Testis (tissue), 3 donors: Measurements from ENCODE around the gene SLC7A5. TPM values are rescaled to one million over a fixed set of nuclear protein-coding genes. Genes with fewer than 3 reads are reported as not detected.
A peak's percentile ranks its signal among the peaks of the same experiment; 100 is the strongest.
"Not testable (repeated sequence)": the region's sequence is repeated elsewhere in the genome, so short reads cannot be mapped to it uniquely, and the experiment has no call there.

Experiments used
- DNase-seq: peaks from one replicate; pipeline ENCODE4 v3.0.0-alpha.2; 2019
- H3K27ac ChIP-seq, 2 donors: fragments of 200-600 bp; sonication (generic); one replicate each; pipeline ENCODE4 v1.5.1; 2019
- H3K27me3 ChIP-seq: fragments of 200-600 bp; sonication (generic); one replicate; pipeline ENCODE4 v1.5.1; 2019
- H3K36me3 ChIP-seq: fragments of 200-600 bp; sonication (generic); one replicate; pipeline ENCODE4 v1.5.1; 2017; ENCODE audit warnings: low read depth; ENCODE audit errors: missing control alignments
- H3K4me1 ChIP-seq: fragments of 200-600 bp; sonication (generic); one replicate; pipeline ENCODE4 v1.5.1; 2019
- H3K4me3 ChIP-seq, 2 donors: fragments of 200-600 bp; sonication (generic); one replicate each; pipeline ENCODE4 v1.5.1; 2017 to 2019
- H3K9me3 ChIP-seq: fragments of 200-600 bp; sonication (generic); one replicate; pipeline ENCODE4 v1.5.1; 2017
- POLR2A ChIP-seq: fragments of 450-650 bp; IDR thresholded peaks from one replicate; pipeline ENCODE4 v1.6.1; 2017; ENCODE audit warnings: antibody characterized with exemption, mild to moderate bottlenecking, moderate library complexity
- WGBS, 2 donors: methylation state at CpG; one replicate each; pipeline ENCODE4 v1.1.5; 2018; 5-methylcytosine and 5-hydroxymethylcytosine counted together
- intact Hi-C: fragments of 100-400 bp; cut with DNase I; formaldehyde crosslinking; loops from one replicate; pipeline ENCODE4 v1.15.1; 2023; ENCODE audit warnings: low total_unique reads
- polyA plus RNA-seq: library from polyadenylated mRNA; stranded (reverse); fragments of 350-450 nt; fragmentation: Illumina TruSeq; extraction: RNeasy Lipid Tissue Mini Kit (QIAGEN cat#74804); gene quantifications from one replicate; pipeline ENCODE4 v1.2.3, GENCODE V29; 2014; ENCODE audit warnings: low read depth, low replicate concordance; ENCODE audit not compliant: insufficient read depth
- total RNA-seq, 2 donors: library from RNA; depleted of rRNA; stranded (reverse); fragments of >200 nt; gene quantifications; one replicate each; pipeline ENCODE4 v1.2.3, GENCODE V29; 2016
- TF ChIP-seq, protein P1 (sequence below), 3 experiments: fragments of 450-650 bp in 2 of 3; fragments of 200-600 bp in 1 of 3; sonication (generic) in 1 of 3; IDR thresholded peaks; one replicate each; pipeline ENCODE4 v1.5.1; 2016 to 2019; ENCODE audit warnings: antibody characterized with exemption in 3 of 3, mild to moderate bottlenecking in 2 of 3, moderate library complexity in 1 of 3

SLC7A5 gene
- total and polyA plus RNA-seq, 3 donors from 2014 or later, result 179 to 290 (median 263) TPM

DNA sequence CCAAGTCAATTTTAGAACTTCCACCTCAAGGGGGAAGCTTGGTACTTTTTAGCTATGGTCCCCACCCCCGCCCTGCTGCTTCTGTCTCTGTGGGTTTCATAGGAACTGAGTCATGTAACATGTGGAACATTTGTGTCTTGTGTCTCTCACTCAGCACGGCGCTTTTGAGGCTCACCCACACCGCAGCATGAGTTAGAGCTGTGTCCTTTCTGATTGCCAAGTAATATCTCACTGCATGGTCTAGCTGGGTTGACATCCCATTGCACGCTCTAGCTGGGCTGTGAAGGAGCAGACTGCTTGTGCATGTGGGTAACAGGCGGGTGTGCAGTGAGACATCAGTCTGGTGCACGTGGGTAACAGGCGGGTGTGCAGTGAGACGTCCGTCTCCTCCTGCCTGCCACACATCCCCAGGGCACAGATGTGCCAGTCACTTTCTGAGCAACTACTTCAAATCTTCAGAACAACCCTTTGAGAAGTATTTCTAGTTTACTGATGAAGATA lies 26.4 kb upstream of the SLC7A5 start:
- H3K36me3 ChIP-seq, result no peaks in the 10 kb centered on the region
- TF ChIP-seq POLR2A, result no peak
- TF ChIP-seq, protein P1, sequence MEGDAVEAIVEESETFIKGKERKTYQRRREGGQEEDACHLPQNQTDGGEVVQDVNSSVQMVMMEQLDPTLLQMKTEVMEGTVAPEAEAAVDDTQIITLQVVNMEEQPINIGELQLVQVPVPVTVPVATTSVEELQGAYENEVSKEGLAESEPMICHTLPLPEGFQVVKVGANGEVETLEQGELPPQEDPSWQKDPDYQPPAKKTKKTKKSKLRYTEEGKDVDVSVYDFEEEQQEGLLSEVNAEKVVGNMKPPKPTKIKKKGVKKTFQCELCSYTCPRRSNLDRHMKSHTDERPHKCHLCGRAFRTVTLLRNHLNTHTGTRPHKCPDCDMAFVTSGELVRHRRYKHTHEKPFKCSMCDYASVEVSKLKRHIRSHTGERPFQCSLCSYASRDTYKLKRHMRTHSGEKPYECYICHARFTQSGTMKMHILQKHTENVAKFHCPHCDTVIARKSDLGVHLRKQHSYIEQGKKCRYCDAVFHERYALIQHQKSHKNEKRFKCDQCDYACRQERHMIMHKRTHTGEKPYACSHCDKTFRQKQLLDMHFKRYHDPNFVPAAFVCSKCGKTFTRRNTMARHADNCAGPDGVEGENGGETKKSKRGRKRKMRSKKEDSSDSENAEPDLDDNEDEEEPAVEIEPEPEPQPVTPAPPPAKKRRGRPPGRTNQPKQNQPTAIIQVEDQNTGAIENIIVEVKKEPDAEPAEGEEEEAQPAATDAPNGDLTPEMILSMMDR (IDR thresholded peaks at IDR 0.05), result no peak
- intact Hi-C loops, result no loop called here
- no peaks in the 10 kb centered on the region for H3K9me3 ChIP-seq
- DNase-seq, result peak; percentile 38
- WGBS, 2 donors, result 85 to 89% methylated on average over 7 to 10 of the region's 10 CpGs
- H3K4me3 ChIP-seq, result no peak overlapping the region
- no peak overlapping the region for H3K27ac ChIP-seq
- peaks cover 4% of the 10 kb centered on the region for H3K4me1 ChIP-seq
- no peaks in the 10 kb centered on the region for H3K27me3 ChIP-seq

DNA sequence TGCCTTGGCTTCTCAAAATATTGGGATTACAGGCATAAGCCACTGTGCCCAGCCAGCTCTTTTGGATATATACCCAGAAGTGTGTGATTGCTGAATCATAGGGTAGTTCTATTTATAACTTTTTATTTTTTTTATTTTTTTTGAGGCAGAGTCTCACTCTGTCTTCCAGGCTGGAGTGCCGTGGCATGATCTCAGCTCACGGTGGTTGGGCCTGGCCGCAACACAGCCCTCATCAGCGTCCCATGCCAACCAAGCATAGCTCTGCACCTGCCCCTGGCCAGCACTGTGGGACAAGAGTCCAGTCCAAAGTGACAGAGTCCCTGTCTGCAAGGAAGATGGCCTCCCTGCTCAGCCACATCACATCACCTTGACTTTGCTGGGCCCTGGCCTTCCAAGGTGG lies 24.7 kb upstream of the SLC7A5 start:
- H3K27me3 ChIP-seq, H3K9me3 ChIP-seq, H3K4me1 ChIP-seq, H3K36me3 ChIP-seq, H3K4me3 ChIP-seq, DNase-seq, intact Hi-C loops, H3K27ac ChIP-seq: not testable (repeated sequence)
- 59% methylated on average over 4 of the region's 4 CpGs for WGBS, 2 donors

DNA sequence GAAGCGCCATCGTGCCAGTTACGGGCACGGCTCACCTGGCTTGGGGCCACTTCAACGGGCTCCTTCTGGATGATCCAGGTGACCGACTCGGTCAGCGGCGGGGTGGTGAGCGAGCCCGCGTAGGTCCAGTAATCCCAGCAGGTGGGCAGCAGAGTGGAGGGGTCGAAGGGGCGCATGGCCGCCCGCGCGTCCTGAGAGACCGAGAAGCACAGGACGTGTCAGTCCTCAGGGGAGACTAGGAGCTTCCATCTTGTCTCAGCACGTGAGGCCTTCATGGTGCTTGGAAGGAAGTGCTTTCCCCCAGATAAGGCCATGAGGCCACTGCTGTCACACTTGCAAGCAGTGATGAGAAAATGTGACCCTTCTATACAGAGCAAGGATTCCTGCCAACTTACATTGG lies 22.5 kb upstream of the SLC7A5 start:
- Histone ChIP-seq H3K27ac (no peak overlapping the region), H3K9me3 (no peaks in the 10 kb centered on the region), H3K36me3 (no peaks in the 10 kb centered on the region), H3K4me1 (no peaks in the 10 kb centered on the region), H3K27me3 (no peaks in the 10 kb centered on the region), H3K4me3 (no peak overlapping the region)
- DNase-seq, result no peak
- no peak for TF ChIP-seq POLR2A
- 95 to 97% methylated on average over 15 to 21 of the region's 21 CpGs for WGBS, 2 donors
- intact Hi-C loops, result no loop called here

DNA sequence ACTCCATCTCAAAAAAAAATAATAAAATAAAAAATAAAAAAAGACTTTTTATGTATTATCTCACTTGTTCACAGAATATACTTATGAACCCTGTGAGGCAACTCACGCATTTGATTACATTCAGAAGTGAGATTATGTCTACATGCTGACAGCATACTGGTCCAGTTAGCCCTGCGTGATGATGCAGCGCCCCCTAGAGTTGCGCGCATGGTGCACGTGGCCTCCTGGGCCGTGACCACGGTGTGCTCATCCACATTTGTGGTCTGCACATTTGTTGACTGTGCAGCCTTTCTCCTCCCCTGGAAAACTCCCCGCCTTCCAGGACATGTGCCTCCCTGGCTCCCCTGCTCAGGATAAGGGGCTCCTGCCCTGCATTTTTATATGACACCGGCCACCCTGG lies 20.5 kb upstream of the SLC7A5 start:
- H3K36me3 ChIP-seq, intact Hi-C loops, DNase-seq, H3K9me3 ChIP-seq, H3K27ac ChIP-seq, H3K4me3 ChIP-seq, H3K27me3 ChIP-seq, H3K4me1 ChIP-seq: not testable (repeated sequence)
- 93 to 95% methylated on average over 10 of the region's 10 CpGs for WGBS, 2 donors

DNA sequence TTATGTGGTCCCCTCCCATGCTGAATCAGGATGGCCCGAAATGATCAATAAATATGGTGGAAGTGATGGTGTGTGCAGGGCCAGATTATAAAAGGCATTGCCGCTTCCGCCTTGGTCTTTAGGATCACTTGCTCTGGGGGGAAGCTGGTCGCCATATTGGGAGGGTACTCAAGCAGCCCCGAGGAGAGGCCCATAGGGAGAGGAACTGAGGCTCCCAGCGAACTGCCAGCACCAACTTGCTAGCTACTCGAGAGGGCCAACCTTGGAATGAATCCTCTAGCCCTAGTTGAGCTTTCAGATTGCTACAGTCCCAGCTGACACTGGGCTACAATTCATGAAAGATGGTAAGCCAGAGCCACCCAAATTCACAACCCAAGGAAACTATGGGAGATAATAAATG lies 19.0 kb upstream of the SLC7A5 start:
- H3K27ac ChIP-seq, DNase-seq, H3K4me1 ChIP-seq, H3K36me3 ChIP-seq, H3K4me3 ChIP-seq, H3K27me3 ChIP-seq, intact Hi-C loops, H3K9me3 ChIP-seq: not testable (repeated sequence)
- WGBS, 2 donors, result 93 to 100% methylated on average over 6 to 7 of the region's 7 CpGs

DNA sequence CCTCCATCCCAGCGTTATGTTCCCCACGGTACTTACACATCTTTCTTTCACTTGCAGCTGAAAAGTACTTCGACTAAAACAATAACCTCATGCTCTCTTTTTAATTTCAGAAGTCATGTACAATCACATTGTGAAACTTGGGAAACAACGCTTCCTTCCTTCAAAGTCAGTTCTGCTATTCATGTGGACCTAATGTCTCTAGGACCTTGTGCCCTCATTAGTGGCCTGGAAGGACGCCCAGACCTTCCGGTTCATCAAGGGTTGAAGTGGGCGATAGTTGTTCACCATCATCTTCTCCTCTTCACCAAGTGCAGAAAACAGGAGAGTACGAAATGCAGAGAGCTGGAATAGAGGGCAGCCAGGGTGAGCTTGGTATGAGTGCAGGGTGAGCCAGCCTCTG lies 18.6 kb upstream of the SLC7A5 start:
- H3K27ac ChIP-seq, DNase-seq, H3K27me3 ChIP-seq, H3K4me1 ChIP-seq, intact Hi-C loops, H3K4me3 ChIP-seq, H3K36me3 ChIP-seq, H3K9me3 ChIP-seq: not testable (repeated sequence)
- 72 to 76% methylated on average over 8 of the region's 8 CpGs for WGBS, 2 donors

DNA sequence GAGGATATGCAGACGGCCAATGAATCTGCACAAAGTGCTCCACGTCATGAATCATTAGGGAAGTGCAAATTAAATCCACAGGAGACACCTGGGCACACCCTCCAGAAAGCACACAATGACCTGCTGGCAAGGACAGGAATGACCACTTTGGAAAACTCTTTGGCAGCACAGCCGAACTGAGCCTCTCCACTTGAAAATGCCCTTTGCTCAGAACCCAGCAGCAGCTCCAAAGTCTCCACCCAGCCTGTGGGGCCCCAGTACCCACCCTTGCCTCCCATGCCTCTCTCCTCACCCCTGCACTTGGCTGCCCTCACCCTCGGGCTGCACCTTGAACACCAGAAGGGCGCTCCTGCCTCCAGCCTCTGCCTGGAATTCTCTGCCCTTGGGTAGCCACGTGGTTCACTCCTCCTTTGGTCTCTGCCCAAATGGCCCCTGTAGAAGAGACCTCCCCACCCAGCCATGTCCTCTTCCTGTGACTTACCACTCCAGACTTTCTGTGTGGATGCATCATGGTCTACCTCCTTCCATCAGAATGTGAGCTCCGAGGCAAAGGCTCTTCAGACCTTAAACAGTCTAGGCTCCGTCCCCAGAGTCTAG lies 16.2 kb upstream of the SLC7A5 start:
- intact Hi-C loops, H3K27ac ChIP-seq, H3K9me3 ChIP-seq, DNase-seq, H3K27me3 ChIP-seq, H3K36me3 ChIP-seq, H3K4me3 ChIP-seq: not testable (repeated sequence)
- peaks cover 21% of the 10 kb centered on the region for H3K4me1 ChIP-seq
- 70 to 76% methylated on average over 5 to 8 of the region's 8 CpGs for WGBS, 2 donors

DNA sequence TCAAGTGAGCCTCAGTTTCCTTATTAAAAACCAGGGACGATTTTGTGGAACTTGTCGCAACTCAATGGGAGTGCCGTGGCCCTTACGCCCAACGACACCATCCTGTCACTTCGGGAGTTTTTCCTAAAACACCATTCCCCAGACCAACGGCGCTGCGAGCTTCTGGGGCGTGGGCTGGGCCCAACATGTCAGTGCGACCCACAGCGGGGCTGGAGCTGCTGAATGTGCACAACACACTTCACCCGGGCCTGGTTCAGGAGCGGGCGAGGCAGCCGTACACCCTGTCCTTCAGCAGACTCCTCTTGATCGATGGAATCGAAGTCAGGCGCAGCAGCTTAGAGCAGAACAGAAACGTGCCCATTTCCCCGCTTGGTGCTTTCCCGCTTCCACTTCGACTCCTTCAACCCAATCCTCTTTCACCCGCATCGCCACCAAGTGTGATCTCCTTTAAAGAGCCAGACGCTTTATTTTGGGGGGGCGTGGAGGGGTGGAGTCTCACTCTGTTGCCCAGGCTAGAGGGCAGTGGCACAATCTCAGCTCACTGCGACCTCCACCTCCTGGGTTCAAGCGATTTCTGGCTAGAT lies 13.2 kb upstream of the SLC7A5 start:
- intact Hi-C loops, result no loop called here
- no peaks in the 10 kb centered on the region for H3K27me3 ChIP-seq
- 93% methylated on average over 29 of the region's 29 CpGs for WGBS, 2 donors

More for the DNA sequence above, 13.2 kb upstream of the SLC7A5 start:
- no peak for DNase-seq
- TF ChIP-seq, protein P1 (IDR thresholded peaks at IDR 0.05), result no peak
- no peak for TF ChIP-seq POLR2A
- no peaks in the 10 kb centered on the region for H3K9me3 ChIP-seq
- peaks cover 37% of the 10 kb centered on the region for H3K4me1 ChIP-seq
- peak overlapping the region in 1 of 2 donors; percentile 45 for H3K27ac ChIP-seq
- no peak overlapping the region for H3K4me3 ChIP-seq
- no peaks in the 10 kb centered on the region for H3K36me3 ChIP-seq
